GM13977 (cell line): ENCODE data around the gene FAM13C.

Experiments used
- DNase-seq: peaks from one replicate; pipeline ENCODE4 v3.0.0; 2012; ENCODE audit warnings: low spot score
- in situ Hi-C: fragments of 300-500 bp; cut with MboI; formaldehyde crosslinking; loops from one replicate; pipeline ENCODE4 v1.12.0; 2022; ENCODE audit warnings: low sequenced_read_pairs, low pct_unique_long_range_greater_than_20kb, mixed read lengths, inconsistent platforms; ENCODE audit not compliant: unreplicated experiment
- TF ChIP-seq, protein P1 (sequence below): IDR thresholded peaks from 2 replicates; pipeline ENCODE4 v1.5.1; 2012; ENCODE audit warnings: mild to moderate bottlenecking, control low read depth; ENCODE audit not compliant: insufficient read depth; ENCODE audit errors: extremely low read depth, missing control alignments

FAM13C gene

DNA sequence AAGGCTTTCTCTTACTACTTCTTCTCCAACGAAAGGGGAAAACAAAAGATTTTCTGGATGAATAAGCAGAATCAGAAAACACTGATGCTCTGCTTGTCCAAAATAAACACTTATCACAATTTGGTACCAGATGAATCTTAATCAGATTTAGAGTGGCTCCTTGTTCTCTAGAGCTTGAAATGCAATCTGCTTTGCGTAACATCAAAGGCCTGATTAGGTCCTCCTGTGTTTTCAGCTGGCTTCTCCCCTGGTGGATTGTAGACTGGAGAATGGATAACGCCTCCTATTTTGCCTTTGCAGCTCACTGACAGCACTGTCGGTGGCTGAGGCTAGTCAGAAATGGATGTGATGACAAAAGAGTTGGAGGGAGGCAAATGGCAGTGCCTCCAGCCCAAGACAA lies 91.2 kb downstream of the FAM13C start:
- in situ Hi-C loops: no loop called here
- DNase-seq: no peak
- TF ChIP-seq, protein P1, sequence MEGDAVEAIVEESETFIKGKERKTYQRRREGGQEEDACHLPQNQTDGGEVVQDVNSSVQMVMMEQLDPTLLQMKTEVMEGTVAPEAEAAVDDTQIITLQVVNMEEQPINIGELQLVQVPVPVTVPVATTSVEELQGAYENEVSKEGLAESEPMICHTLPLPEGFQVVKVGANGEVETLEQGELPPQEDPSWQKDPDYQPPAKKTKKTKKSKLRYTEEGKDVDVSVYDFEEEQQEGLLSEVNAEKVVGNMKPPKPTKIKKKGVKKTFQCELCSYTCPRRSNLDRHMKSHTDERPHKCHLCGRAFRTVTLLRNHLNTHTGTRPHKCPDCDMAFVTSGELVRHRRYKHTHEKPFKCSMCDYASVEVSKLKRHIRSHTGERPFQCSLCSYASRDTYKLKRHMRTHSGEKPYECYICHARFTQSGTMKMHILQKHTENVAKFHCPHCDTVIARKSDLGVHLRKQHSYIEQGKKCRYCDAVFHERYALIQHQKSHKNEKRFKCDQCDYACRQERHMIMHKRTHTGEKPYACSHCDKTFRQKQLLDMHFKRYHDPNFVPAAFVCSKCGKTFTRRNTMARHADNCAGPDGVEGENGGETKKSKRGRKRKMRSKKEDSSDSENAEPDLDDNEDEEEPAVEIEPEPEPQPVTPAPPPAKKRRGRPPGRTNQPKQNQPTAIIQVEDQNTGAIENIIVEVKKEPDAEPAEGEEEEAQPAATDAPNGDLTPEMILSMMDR: no peak

- DNase-seq: no peak
- TF ChIP-seq, protein P1: no peak
- in situ Hi-C loops: no loop called here
Observed at GRCh38 chr10:59270492-59270891, 91.9 kb downstream of the FAM13C start.

- in situ Hi-C loops: no loop called here
- TF ChIP-seq, protein P1: no peak
- DNase-seq: no peak
Observed at GRCh38 chr10:59269651-59270050, 92.7 kb downstream of the FAM13C start.

DNA sequence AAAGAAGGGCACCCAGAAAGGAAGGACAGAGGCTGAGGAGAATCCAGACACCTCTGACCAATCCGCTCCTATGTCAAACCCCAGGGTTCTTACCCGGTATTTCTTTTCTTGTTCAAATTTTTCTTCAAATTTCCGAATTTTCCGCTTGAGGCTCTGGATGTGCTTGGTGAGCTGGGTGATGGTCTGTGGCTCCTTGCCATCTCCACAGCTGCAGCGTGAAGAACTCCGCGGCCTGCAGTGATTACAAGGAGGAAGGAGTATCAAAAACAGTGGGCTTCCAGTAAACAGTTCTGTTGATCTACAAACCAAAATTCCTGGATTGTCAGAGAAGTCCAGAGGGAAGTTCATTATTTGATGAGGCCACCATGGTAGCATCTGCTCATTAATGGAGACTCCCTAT lies 93.9 kb downstream of the FAM13C start:
- no peak for DNase-seq
- in situ Hi-C loops: no loop called here
- TF ChIP-seq, protein P1: no peak

DNA sequence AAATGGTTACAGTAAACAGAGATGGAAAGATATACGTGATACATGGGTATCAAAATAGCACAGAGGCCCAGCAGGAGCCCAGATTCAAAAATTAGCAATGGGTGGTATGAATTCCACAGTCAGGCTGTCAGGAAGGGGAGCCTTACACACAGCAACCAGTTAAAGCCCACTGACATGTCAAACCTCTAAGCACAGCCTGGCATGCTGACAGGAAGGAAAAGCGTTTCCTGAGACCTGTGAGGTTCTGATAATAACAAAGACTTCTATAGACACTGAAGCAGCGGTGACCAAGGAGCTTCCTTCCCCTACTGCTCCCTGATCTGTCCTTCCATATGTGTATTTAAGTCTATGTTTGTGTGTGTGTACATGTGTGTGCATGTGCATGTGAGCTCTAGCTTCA lies 96.0 kb downstream of the FAM13C start:
- no peak for DNase-seq
- TF ChIP-seq, protein P1: no peak
- in situ Hi-C loops: no loop called here

DNA sequence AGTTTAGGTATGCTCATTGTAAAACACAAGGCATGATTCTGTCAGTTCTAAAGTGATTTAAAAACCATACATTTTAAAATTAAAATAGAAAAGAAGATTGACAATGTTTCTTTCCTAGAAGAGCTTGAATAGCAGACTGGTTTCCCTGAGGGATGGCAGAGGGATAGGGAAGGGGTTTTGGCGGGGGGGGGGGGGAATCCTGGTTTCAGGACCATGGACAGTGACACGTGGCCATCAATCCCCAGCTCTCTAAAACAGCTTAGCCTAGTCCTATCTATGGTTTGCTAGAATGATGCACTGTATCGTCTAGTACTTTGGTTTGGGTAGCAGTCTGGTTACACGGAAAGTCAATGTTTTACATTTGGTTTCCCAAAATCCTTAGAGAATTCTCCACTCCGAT lies 97.2 kb downstream of the FAM13C start:
- in situ Hi-C loops: no loop called here
- TF ChIP-seq, protein P1: no peak
- DNase-seq: no peak

GRCh38 chr10:59258890-59259289 lies 103.5 kb downstream of the FAM13C start:
- in situ Hi-C loops: no loop called here
- TF ChIP-seq, protein P1: no peak
- no peak for DNase-seq
